K562 (cell line): ENCODE measurements around the gene WHAMM. TPM values are rescaled to one million over a fixed set of nuclear protein-coding genes. Genes with fewer than 3 reads are reported as not detected.

ENCODE experiments used
- ARID2 ChIP-seq: fragments of 450-650 bp; IDR thresholded peaks from 2 replicates; pipeline ENCODE4 v1.6.1; 2017; ENCODE audit warnings: antibody characterized with exemption, mild to moderate bottlenecking
- FOXJ2 ChIP-seq: fragments of 200-800 bp; sonication (Bioruptor generic); IDR thresholded peaks from 2 replicates; pipeline ENCODE4 v1.6.1; 2016; ENCODE audit warnings: missing genetic modification characterization, missing compliant biosample characterization
- NFRKB ChIP-seq: fragments of 450-650 bp; IDR thresholded peaks from 2 replicates; pipeline ENCODE4 v1.6.1; 2016; ENCODE audit warnings: low read depth
- SMARCC2 ChIP-seq: fragments of 450-650 bp; IDR thresholded peaks from 2 replicates; pipeline ENCODE4 v1.6.1; 2017; ENCODE audit warnings: antibody characterized with exemption, moderate library complexity, mild to moderate bottlenecking, low read depth
- SP1 ChIP-seq: sonication (generic); formaldehyde crosslinking; IDR thresholded peaks from 2 replicates; pipeline ENCODE4 v1.8.1; 2022; ENCODE audit warnings: mild to moderate bottlenecking, missing genetic modification reagents
- TOE1 ChIP-seq, 2 experiments: fragments of 450-650 bp in 1 of 2; sonication (generic) in 1 of 2; formaldehyde crosslinking in 1 of 2; IDR thresholded peaks; 2 replicates each; pipeline versions ENCODE4 v1.7.1 to v1.8.0; 2016 to 2022; ENCODE audit warnings: borderline replicate concordance in 2 of 2, mild to moderate bottlenecking in 2 of 2, antibody characterized with exemption in 1 of 2, inconsistent platforms in 1 of 2, low read depth in 1 of 2, missing genetic modification reagents in 1 of 2, moderate library complexity in 1 of 2
- polyA plus RNA-seq, 8 experiments: library from polyadenylated mRNA; depleted of rRNA in 4 of 8; stranded (reverse) in 5 of 8; unstranded in 3 of 8; fragments of >200 nt; fragmentation: Nextera tagmentation in 2 of 8; fragmentation: Illumina TruSeq in 1 of 8; extraction: Ambion mirVana in 2 of 8; extraction: Trizol in 1 of 8; gene quantifications; 2 replicates each; pipeline versions ENCODE4 v1.2.1 to v1.2.3, GENCODE V29; 2011 to 2014; ENCODE audit warnings: inconsistent platforms in 1 of 8, missing spikeins in 1 of 8
- total RNA-seq, 7 experiments: library from RNA; depleted of rRNA in 6 of 7; stranded (reverse); fragments of >200 nt in 6 of 7; fragmentation: Illumina TruSeq in 2 of 7; extraction: Trizol in 2 of 7; gene quantifications; 2 replicates each; pipeline versions ENCODE4 v1.2.1 to v1.2.3, GENCODE V29; 2011 to 2021; ENCODE audit warnings: low replicate concordance in 1 of 7
- TF ChIP-seq, protein P1 (sequence below): IDR thresholded peaks from 2 replicates; pipeline ENCODE4 v1.6.1; 2011; ENCODE audit not compliant: insufficient read length; ENCODE audit errors: extremely low read depth
- TF ChIP-seq, protein P2 (sequence below): fragments of 250-450 bp; sonication (Bioruptor Pico); IDR thresholded peaks from 2 replicates; pipeline ENCODE4 v1.8.0; 2021; ENCODE audit warnings: mild to moderate bottlenecking, moderate library complexity
- TF ChIP-seq, protein P3 (sequence below): fragments of 450-650 bp; formaldehyde crosslinking; IDR thresholded peaks from 2 replicates; pipeline ENCODE4 v1.4.0; 2020; ENCODE audit warnings: mild to moderate bottlenecking, moderate library complexity

The WHAMM gene
- total and polyA plus RNA-seq, 9 of the 15 experiments (the other 6 are each of a cell fraction or from before 2014, with no cell fraction given) = 2.0 to 4.8 (median 3.6) TPM

DNA sequence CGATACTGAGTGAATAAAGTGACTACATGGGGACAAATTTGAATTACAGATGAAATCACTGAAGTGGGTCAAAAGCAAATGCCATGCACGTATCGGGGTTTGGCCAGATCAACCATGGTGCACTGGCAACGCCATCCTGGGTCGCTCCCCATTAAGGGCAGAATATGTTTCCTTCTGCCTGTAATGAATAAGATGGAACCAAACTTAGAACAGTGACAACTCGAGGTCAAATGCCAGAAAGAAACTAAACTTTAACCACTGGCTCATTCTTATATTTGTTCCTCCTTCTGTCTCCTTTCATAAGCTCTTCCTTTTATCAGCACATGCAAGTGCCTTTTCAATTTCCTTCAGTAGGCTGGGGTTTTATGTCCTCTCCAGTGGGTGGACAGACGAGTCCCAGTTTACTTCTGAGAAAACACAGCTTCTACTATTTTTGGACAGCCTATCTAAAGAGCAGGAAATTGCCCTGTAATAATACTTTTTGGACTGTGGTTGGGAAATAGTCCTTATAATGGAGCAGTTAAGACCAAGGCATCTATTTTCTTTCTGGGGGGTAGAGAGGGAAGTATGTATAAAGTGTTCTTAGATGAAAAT, 61.4 kb downstream of the WHAMM start (continued):
- TF ChIP-seq, protein P1, sequence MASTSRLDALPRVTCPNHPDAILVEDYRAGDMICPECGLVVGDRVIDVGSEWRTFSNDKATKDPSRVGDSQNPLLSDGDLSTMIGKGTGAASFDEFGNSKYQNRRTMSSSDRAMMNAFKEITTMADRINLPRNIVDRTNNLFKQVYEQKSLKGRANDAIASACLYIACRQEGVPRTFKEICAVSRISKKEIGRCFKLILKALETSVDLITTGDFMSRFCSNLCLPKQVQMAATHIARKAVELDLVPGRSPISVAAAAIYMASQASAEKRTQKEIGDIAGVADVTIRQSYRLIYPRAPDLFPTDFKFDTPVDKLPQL = no peak
- TF ChIP-seq SP1 (CRISPR knock-in tag) (no peak), ARID2 (no peak), NFRKB (no peak), SMARCC2 (no peak), FOXJ2 (tag) (no peak), TOE1 (IDR thresholded peaks at IDR 0.05; ENCODE audit: borderline replicate concordance) (no peak), TOE1 (CRISPR knock-in tag; IDR thresholded peaks at IDR 0.05; ENCODE audit: borderline replicate concordance, low read depth) (no peak)
- TF ChIP-seq, protein P2, sequence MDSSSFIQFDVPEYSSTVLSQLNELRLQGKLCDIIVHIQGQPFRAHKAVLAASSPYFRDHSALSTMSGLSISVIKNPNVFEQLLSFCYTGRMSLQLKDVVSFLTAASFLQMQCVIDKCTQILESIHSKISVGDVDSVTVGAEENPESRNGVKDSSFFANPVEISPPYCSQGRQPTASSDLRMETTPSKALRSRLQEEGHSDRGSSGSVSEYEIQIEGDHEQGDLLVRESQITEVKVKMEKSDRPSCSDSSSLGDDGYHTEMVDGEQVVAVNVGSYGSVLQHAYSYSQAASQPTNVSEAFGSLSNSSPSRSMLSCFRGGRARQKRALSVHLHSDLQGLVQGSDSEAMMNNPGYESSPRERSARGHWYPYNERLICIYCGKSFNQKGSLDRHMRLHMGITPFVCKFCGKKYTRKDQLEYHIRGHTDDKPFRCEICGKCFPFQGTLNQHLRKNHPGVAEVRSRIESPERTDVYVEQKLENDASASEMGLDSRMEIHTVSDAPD (CRISPR knock-in tag) = no peak
- TF ChIP-seq, protein P3, sequence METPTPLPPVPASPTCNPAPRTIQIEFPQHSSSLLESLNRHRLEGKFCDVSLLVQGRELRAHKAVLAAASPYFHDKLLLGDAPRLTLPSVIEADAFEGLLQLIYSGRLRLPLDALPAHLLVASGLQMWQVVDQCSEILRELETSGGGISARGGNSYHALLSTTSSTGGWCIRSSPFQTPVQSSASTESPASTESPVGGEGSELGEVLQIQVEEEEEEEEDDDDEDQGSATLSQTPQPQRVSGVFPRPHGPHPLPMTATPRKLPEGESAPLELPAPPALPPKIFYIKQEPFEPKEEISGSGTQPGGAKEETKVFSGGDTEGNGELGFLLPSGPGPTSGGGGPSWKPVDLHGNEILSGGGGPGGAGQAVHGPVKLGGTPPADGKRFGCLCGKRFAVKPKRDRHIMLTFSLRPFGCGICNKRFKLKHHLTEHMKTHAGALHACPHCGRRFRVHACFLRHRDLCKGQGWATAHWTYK (CRISPR knock-in tag) = no peak
